Testis (tissue), 2 donors: Measurements from ENCODE around the gene BCL6.

Source experiments
- CTCF ChIP-seq, 3 experiments: fragments of 450-650 bp in 2 of 3; fragments of 200-600 bp in 1 of 3; sonication (generic) in 1 of 3; IDR thresholded peaks; one replicate each; pipeline ENCODE4 v1.5.1; 2016 to 2019; ENCODE audit warnings: antibody characterized with exemption in 3 of 3, mild to moderate bottlenecking in 2 of 3, moderate library complexity in 1 of 3
- POLR2A ChIP-seq: fragments of 450-650 bp; IDR thresholded peaks from one replicate; pipeline ENCODE4 v1.6.1; 2017; ENCODE audit warnings: antibody characterized with exemption, mild to moderate bottlenecking, moderate library complexity

DNA sequence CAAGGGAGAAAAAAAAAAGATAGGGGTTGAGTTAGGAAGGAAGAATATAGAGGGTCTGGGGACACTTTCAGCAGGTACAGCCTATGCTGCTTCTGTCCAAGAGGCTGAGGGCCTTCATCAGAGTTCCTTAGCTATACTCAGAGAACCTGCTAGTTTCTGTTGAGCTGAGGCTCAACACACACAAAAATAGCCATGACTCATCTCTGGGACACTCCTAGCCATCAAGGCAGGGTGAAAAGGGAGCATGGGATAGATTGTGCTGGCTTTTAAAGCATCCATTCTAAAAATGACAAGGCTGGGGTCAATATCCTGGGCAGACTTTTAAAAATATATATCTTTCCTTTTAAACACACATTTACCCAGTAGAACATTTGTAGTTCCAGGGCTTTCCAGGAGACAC, 40.1 kb downstream of the BCL6 start:
- TF ChIP-seq CTCF (IDR thresholded peaks at IDR 0.05) (no peak), POLR2A (no peak)
